Measurements from ENCODE around the gene SHANK1. TPM values are rescaled to one million over a fixed set of nuclear protein-coding genes. Genes with fewer than 3 reads are reported as not detected.

Gene SHANK1
- total RNA-seq, 1 donor from 2014 or later, result 14.0 TPM

DNA sequence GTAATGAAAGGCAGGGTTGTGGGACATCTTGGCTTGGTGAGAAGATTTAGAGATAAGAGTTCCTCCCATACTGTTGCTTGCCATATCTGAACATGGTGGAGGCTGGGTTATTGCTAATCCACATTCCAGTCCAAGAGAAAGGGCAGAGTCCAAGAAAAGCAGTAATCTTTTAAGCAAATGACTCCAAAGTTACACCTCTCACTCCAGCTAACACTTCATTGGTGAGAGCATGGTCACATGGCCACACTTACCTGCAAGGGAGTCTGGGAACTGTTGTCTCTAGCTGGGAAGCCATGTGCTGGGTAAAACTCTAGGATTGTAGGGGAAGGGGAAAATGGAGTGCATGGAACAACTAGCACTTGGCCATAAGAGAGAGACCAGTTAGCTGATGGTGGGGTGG is 64.7 kb downstream of the SHANK1 start:
- Mint-ChIP-seq H3K4me3 (no peak overlapping the region), H3K27me3 (ENCODE audit: low read depth) (peaks cover 78% of the 10 kb centered on the region)

DNA sequence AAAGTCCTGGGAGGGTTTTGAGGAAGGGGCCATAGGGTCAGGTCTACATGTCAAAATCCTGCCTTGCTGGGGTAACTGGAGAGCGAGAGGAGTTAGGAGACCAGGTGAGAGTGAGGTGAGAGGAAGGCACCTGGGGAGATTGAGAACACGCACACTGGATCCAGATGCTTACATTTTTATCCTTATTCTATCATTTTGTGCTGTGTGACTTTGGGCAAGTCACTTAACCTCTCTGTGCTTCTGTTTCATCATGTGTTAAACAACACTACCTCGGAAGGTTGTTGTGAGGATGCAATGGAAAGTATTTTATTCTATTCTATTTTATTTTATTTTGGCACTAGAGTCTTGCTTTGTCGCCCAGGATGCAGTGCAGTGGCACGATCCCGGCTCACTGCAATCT is 66.9 kb downstream of the SHANK1 start:
- no peak overlapping the region for H3K27ac Mint-ChIP-seq
- H3K4me1 Mint-ChIP-seq, result peaks cover 5% of the 10 kb centered on the region
- H3K27me3 Mint-ChIP-seq (ENCODE audit: low read depth), result peaks cover 73% of the 10 kb centered on the region
- no peak for DNase-seq (ENCODE audit: low spot score in 2 of 2, unreplicated experiment in 2 of 2)
- H3K36me3 Mint-ChIP-seq, result no peaks in the 10 kb centered on the region
- TF ChIP-seq, protein P1, sequence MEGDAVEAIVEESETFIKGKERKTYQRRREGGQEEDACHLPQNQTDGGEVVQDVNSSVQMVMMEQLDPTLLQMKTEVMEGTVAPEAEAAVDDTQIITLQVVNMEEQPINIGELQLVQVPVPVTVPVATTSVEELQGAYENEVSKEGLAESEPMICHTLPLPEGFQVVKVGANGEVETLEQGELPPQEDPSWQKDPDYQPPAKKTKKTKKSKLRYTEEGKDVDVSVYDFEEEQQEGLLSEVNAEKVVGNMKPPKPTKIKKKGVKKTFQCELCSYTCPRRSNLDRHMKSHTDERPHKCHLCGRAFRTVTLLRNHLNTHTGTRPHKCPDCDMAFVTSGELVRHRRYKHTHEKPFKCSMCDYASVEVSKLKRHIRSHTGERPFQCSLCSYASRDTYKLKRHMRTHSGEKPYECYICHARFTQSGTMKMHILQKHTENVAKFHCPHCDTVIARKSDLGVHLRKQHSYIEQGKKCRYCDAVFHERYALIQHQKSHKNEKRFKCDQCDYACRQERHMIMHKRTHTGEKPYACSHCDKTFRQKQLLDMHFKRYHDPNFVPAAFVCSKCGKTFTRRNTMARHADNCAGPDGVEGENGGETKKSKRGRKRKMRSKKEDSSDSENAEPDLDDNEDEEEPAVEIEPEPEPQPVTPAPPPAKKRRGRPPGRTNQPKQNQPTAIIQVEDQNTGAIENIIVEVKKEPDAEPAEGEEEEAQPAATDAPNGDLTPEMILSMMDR (IDR thresholded peaks at IDR 0.05; ENCODE audit: unreplicated experiment), result no peak
- peaks cover 6% of the 10 kb centered on the region for H3K9me3 Mint-ChIP-seq
- no peak overlapping the region for H3K4me3 Mint-ChIP-seq

More for the DNA sequence above, 64.7 kb downstream of the SHANK1 start:
- no peak overlapping the region for H3K27ac Mint-ChIP-seq
- TF ChIP-seq, protein P1 (IDR thresholded peaks at IDR 0.05; ENCODE audit: unreplicated experiment), result no peak
- peaks cover 6% of the 10 kb centered on the region for H3K9me3 Mint-ChIP-seq
- peaks cover 13% of the 10 kb centered on the region for H3K4me1 Mint-ChIP-seq
- H3K36me3 Mint-ChIP-seq, result no peaks in the 10 kb centered on the region
- no peak for DNase-seq (ENCODE audit: low spot score in 2 of 2, unreplicated experiment in 2 of 2)

DNA sequence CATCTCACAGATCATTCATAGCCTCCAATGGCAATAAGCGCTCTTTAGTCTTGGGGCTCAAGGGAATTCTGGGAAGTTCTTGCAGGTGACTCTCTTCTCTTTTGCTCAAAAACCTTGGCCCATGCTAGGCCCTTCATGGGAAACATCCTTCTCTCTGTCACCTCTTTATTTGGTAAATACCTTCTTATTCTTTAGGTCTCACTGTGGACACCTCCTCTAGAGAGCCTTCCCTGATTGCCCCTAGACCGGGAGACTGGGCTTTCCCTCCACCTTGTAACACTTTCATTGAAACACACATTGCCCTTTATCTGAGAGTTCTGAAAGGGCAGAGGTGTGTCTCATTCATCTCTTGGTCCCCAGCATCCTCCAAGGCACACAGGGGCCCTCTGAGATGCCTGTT is 68.4 kb downstream of the SHANK1 start:
- Mint-ChIP-seq H3K36me3 (no peaks in the 10 kb centered on the region), H3K27me3 (ENCODE audit: low read depth) (peaks cover 65% of the 10 kb centered on the region), H3K9me3 (peaks cover 6% of the 10 kb centered on the region), H3K27ac (no peak overlapping the region), H3K4me3 (no peak overlapping the region), H3K4me1 (no peaks in the 10 kb centered on the region)
- TF ChIP-seq, protein P1 (IDR thresholded peaks at IDR 0.05; ENCODE audit: unreplicated experiment), result no peak
- DNase-seq (ENCODE audit: low spot score in 2 of 2, unreplicated experiment in 2 of 2), result no peak

DNA sequence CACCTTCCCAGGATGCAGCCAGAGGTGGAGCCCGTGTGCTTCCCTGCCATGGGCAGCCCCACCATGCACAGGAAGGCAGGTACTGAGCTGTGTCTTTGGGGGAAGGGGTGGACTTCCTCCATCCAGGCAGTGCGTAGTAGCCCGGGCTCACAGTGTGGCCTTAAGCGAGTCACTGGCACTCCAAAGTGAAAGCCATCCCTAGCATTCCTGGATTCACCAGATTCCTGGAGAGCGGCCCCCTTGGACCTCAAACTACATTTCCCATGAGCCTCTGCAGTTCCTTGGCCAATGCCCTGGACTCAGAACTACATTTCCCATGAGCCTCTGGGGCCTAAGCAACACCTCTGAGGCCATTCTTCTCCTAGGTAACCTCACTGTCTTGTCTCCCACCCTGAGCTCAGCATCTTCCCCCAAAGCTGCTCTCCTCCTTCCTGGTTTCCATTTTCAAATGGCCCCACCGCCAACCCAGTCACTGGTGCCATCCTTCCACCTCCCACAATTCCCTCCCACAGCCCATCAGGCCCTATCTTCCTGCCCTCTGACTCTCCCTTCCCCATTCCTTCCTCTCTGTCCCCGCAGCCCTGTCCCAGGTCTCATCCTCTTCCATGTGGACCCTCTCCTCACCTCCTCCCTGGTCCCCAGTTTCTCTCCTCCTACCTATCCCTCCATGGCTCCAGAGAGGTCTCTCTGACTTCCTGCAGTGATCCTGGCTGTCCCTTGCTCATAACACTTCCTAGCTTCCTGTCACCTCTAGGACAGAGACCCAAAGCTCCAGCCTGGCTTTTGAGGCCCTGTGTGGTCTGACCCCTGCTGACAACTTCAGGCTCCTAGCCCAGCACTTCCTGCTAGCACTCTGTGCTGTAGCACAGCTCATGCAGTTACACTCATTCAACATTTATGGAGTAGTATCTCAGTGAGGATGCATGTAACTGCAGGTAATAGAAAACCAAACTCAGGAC is 69.9 kb downstream of the SHANK1 start, which contains the start of gene C19orf81:
Gene C19orf81, plus strand, starts transcription at position 13 of the 959 bp plus-strand sequence. Its CDS starts 0 bp downstream, at position 13.
- Mint-ChIP-seq H3K27ac (no peak within 1 kb of the TSS), H3K27me3 (ENCODE audit: low read depth) (peaks cover 50% of the 10 kb centered on the region), H3K4me1 (no peaks in the 10 kb centered on the region), H3K4me3 (no peak within 1 kb of the TSS), H3K36me3 (no peaks in the 10 kb centered on the region), H3K9me3 (peaks cover under 1% of the 10 kb centered on the region)
- no peak for DNase-seq (ENCODE audit: low spot score in 2 of 2, unreplicated experiment in 2 of 2)
- TF ChIP-seq, protein P1 (IDR thresholded peaks at IDR 0.05; ENCODE audit: unreplicated experiment), result no peak

DNA sequence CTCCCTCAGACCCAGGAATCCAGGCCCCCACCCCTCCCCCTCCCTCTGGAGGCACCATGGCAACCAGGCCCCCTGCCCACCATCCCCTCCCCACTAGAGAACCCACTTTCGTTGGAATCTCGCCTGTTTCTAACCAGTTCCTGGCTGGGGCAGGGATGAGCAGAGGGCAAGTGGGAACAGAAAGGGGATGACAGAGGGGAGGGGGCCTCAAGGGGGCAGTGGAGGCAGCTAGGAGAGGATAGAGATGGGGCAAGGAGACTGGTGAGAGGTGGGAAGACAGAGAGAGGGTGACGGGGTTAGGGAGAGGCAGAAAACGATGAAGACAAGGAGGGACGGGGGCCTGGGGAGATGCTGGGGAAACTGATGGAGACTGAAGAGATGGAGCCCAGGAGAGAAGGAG is 70.9 kb downstream of the SHANK1 start:
- Mint-ChIP-seq H3K27ac (no peak overlapping the region), H3K36me3 (no peaks in the 10 kb centered on the region)

More for the DNA sequence above, 70.9 kb downstream of the SHANK1 start:
- no peak for DNase-seq (ENCODE audit: low spot score in 2 of 2, unreplicated experiment in 2 of 2)
- H3K9me3 Mint-ChIP-seq, result no peaks in the 10 kb centered on the region
- no peak overlapping the region for H3K4me3 Mint-ChIP-seq
- TF ChIP-seq, protein P1 (IDR thresholded peaks at IDR 0.05; ENCODE audit: unreplicated experiment), result no peak
- H3K27me3 Mint-ChIP-seq (ENCODE audit: low read depth), result peaks cover 41% of the 10 kb centered on the region
- no peaks in the 10 kb centered on the region for H3K4me1 Mint-ChIP-seq
